NOMO-1 treated with DMSO at 0.1 percent for 48 hours (cell line): ENCODE results near the gene C10orf90.

Experiments
- DNase-seq: peaks from one replicate; lab custom pipeline; 2025; ENCODE audit not compliant: unreplicated experiment; lab: John Stamatoyannopoulos, UW

Gene C10orf90

DNA sequence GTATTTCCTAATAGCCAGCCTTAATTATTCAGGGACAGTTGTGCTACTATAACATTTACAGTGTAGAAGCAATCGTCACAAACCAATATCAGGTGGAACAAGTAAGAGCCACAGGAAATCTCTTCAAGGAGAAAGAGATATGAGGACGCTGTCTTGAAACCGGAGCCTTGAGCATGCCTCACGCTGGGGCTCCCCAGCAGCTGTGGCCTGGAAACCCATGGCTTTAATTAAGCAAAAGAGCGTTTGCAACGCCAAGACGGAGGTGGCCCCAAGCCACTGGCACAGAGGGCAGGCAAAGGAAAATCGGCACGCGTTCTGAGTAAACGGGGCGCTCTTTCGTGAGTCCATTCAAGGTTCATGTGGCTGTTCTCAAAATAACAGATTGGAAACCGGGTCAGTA, 84.4 kb downstream of the C10orf90 start:
- DNase-seq = no peak

DNA sequence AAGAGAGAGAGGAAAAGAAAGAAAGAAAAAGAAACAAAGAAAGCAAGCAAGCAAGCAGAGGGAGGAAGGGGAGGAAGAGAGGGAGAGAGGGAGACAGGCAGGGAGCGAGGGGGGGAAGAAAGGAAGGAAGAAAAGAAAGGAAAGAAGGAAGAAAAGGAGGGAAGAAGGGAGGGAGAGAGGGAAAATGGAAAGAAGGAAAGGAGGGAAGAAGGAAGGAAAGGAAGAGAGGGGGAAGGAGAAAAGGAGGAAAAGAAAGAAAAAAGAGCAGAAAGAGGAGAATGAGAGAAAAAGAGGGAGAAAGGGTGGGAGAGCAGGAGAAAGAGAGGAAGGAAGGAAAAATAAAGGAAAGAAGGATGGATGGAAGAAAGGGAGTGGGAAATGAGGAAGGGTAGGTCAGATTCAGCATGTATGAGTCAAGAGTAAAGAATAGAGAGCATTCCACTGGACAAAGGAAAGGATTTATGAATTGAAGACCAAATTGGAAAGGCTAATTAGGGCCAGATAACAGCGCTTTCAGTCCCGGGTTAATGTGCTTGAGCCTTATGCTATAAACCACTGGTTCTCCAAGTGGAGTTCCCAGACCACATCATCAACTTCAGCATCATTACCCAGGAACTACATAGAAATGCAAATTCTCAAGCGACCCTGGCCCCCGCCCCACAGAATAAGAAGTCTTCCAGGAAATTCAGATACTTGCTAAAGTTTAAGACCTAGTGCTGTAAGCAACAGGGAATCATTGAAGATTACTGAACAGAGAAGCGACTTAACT, 85.1 kb downstream of the C10orf90 start:
- no peak for DNase-seq

DNA sequence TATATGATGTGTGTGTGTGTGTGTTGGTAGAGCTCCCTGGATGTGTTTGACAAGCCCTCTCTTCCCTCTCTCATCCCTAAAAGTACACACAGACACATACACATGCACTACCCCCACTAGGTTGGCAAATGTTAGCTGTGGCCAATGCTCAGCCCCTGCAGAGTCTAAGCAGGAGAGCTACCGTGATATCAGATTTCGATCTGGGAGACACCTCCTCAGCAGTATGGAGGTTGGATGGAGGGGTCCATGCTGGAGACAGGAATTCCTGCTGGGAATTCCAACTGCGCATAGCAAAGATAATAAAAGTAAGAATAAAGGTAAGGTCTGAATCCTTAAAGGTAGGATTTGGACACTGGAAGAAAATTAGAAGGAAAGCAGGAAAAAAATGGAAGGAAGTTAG, 85.7 kb downstream of the C10orf90 start:
- no peak for DNase-seq

DNA sequence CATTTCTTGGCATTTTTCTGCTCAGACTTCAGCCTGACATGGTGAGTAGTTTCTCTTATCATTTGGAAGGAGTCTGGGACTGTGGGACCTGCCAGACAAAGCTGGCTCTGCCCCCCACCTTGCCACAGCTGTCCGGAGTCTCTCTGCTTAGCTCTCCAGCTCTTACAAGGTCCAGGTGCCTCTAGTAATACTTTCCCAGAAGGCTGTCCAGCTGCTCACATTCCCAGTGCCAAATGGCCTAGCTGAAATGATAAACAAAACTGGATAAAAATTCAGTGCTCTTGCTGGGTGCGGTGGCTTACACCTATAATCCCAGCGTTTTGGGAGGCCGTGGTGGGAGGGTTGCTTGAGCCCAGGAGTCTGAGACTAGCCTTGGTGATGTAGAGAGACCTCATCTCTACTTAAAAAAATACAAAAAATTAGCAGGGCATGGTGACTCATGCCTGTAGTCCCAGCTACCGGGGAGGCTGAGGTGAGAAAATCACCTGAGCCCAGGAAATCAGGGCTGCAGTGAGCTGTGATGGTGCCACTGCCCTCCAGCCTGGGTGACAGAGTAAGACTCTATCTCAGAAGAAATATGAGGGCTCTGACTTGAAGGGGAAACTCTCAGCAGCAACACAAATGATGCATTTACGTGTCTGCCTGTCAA, 86.8 kb downstream of the C10orf90 start:
- no peak for DNase-seq

DNA sequence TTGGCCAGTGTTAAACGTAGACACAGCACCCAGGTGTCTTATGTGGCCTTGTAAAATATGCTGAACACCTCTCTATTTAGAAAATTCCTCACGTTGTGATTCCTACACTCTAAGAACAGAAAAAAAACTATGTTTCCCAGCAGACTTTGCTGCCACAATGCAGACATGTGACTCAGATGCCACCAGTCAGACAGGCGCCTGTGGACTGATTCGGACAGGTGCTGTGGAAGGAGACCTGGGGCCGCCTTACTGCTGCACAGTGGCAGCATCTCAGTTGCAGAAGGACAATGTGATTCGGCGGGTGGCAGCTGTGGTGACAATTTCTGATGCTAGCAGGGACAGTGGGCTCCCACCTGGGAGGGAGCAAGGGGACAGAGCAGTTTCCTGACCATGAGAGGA, 88.8 kb downstream of the C10orf90 start:
- DNase-seq = no peak

DNA sequence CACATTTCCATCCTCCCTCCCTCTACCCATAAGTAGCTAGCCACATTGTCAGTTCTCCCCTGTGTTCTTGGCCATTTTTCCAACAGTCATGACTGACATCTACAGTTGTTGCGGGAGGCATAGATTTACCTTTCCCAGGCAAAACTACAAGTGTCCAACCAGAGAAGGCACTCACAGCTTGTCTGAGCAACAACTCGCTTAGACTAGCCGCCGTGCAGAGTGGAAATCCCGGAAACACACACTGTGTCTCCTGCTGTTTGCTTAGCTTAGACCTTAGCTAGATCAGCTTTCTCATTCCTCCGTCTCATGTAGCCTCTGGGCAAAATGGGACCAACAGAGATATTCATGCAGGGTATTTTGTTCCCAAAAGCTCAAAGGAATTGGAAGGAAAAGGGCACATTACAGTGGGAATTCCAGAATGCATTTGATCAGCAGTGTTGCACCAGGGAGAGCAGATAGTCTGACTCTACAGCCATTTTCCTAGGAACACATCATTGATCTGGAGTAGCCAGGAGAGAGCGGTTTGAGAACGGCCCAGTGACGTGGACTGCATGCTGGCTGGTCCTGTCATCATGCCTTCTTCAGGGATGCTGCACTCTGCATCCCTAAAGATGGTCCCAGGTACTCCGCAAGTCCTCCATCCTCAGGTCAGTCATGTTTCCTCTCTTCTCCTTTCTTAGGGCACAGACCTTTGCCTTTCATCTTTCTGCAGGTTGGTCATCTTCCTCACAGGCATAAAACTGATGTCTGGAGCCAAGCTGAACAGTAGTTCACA, 89.4 kb downstream of the C10orf90 start:
- DNase-seq = no peak

DNA sequence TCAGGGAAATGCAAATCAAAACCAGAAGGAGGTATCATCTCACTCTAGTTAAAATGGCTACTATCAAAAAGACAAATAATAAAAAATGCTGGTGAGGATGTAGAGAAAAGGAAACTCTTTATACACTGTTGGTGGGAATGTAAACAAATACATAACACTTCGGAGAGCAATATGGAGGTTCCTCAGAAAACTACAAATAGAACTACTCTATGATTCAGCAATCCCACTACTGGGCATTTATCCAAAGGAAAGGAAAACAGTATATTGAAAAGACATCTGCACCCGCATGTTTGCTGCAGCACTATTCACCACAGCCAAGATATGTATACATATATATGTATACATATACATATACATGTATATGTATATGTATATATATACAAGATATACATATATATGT, 94.2 kb downstream of the C10orf90 start:
- no peak for DNase-seq

DNA sequence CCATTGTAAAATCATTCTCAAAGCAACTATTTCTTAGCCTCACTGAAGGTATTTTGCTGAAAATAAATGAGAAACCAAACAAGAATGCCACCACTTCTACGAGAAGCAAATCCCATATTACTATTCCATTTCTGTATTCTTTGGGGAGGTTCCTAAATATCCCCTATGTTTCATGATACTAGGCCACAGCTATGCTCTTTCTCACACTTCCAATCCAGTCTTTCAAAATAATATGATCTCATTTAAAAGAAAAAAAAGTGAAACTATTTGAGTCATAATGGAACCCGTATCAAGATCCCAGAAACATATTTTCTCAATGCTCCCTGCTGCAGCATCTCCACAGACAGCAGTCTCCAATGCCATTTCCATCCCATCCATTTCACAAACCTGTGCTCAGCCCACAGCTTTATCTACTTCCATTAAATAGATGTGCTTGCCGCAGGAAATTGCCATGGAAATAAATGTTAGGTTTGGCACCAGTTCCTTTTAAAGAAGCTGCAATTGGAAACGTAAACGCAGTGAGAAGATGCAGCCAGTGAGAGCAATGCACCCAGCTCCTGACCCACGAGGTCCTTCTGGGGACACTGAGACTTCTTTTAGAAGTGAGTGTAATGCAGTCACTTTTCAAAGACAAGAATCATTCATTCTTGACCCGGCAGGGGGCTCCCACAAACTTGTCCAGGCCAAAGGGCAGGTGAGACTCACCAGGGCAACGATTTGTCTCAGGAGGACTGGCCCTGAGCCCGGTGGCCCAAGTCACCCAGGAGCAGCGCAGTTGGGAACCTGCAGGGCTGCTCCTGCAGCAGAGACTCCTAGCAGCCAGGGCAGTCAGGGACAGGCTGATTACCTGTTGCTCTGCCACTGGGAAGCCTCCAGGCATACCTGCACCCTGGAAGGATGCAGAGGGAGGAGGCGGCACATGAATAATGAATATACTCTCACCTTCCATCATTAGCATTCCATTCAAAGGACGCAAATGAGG, 99.6 kb downstream of the C10orf90 start:
- no peak for DNase-seq

DNA sequence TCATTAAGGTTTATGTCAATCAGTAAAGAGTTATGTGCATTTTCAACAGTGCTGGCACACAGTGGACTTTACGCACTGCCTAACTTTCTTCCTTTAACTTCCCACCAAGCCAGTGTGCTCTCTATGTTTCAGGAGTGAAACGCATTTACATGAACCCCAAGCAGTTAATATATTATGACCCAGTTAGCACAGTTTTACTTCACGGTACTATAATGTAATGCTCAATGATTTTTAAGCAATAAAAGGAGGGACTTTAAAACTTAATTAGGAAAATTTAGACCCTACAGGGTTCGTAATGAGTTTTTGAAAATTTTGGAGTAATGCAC, 100.3 kb downstream of the C10orf90 start:
- no peak for DNase-seq

DNA sequence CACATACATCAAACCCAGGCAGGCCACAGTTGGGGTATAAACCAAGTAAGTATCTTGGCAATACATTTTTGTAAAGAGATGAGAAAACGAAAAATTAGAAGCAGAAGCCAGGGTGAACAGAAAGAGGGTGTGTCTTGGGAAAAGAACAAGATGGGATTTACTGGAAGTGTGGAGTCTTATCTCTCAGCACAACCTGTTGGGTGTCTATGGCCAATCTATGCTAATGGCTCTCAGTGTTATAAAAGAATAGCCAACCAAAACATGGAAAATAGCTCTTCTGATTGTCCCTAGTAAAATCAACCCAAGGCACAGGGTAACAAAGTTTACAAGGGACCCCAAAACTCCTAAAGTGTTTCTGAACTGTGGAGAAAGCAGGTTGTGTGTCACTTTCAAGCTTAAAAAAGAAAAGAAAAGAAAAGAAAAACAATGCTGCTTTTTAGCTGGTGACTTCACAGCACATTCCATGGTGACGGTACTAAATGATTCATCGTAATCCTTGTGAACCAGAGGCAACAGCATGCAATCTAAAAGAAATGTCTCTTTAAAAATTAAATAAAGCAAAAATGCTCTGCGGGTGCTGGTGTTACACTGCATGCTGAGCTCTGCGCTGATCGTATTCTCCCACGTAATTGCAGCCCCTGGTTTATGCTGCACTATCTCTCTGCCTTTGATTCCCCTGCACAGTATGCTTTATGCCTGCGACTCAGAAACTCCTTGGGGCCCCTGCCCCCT, 100.8 kb downstream of the C10orf90 start:
- no peak for DNase-seq

DNA sequence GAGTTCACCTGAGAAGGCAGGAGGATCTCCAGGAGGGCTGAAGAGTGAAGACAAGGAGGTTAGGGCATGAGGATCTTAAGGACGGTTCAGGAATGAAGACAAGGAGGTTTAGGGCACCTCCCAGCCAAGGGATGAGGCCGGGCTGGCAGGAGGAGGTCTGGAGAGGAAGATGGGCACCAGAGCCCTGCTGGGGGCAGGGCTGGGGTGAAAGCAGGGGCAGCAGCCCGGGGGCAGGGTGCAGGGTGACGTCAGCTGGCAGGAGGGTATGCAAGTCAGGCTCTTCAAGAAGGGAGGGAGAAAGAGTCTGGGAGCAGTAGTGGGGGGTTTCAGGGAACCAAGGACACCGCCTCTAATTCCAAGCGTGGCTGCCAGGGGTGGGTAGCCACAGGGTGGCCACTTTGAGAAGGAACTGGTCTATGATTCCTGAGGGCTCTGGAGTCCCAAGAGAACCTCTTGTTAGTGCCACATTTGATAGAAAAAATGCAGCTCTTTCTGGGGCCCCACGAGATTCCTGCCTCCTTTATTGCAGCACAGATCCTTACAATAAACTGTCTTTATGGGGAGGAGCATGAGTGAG, 101.6 kb downstream of the C10orf90 start:
- DNase-seq = no peak

DNA sequence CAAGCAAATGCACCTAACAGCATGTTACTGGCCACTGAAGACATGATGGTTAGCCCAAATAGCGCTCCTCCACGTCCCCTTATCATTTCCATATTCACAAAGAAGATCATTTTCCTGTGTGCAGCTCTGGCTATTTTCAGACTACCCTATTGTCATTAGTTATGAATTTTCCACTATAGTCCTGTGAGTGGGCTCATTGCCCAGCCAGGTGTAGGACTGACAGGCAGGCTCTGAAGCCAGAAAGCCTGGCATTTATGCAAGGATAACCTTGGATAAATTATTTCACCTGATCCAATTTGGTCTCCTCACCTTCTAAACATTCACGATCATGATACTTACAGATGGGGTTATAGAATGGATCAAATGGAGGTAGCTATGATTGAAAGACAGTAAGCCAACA, 104.6 kb downstream of the C10orf90 start:
- DNase-seq = no peak

DNA sequence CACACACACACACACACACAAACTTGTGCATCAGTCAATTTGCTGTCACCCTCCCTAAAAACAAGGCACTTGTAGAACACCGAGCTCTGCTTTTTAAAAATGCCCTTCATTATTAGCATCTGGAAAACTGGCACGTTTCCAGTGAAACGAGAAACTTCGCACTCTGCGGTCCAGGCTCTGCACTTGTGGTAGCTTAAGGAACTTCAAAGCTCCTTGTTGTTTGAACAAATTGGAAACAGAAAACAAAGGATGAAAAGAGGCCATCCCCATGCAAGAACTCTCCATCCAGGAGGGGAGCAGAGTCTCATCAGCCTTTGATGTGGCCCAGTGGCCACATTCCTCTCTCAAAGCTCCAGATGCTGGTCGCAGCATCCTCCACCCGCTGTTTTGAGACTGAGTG, 105.1 kb downstream of the C10orf90 start:
- peak; percentile 1 for DNase-seq

DNA sequence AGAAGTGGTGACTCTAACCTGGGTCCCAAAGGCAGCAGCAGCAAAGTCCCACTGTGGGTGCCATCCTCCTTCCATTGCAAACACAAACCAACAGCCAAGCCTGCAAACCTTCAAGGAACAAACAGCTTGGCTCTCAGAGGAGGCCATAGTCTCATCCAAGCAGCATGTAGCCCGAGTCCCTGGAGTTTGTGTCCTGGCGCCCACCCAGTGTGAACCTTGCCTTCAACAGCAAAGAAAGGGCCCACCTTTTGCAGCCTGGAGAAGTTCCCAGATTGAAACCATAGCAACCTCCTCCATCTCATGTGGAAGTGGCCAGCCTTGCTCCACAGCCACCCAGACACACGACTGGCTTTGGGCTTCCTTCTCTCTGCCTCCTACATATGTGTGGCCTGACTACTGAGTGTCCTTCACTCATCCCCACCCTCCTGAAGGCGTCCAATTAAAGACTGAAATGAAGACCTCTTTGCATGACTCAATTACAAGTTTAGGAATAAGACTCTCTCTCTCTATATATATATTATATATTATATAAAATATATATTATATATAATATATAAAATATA, 106.1 kb downstream of the C10orf90 start:
- peak; percentile 12 for DNase-seq

DNA sequence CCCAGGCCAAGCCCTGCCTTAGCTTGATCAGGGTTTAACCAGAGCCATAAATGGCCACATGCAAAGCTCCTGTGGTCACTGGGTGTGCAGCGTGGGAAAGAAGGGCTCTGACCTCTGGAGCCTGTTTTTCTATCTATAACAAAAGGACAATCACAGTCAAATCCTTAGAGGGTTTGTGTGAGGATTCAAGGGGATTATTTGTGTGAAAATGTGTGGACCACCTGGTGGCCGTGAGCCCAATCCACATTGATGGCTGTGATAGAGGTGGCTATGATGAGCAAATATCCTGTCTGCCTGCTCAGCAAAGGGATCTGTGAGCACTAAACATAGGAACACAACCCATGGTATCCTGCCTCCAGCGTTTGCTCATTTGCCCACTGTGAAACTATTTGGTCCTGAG, 107.1 kb downstream of the C10orf90 start:
- DNase-seq = no peak

DNA sequence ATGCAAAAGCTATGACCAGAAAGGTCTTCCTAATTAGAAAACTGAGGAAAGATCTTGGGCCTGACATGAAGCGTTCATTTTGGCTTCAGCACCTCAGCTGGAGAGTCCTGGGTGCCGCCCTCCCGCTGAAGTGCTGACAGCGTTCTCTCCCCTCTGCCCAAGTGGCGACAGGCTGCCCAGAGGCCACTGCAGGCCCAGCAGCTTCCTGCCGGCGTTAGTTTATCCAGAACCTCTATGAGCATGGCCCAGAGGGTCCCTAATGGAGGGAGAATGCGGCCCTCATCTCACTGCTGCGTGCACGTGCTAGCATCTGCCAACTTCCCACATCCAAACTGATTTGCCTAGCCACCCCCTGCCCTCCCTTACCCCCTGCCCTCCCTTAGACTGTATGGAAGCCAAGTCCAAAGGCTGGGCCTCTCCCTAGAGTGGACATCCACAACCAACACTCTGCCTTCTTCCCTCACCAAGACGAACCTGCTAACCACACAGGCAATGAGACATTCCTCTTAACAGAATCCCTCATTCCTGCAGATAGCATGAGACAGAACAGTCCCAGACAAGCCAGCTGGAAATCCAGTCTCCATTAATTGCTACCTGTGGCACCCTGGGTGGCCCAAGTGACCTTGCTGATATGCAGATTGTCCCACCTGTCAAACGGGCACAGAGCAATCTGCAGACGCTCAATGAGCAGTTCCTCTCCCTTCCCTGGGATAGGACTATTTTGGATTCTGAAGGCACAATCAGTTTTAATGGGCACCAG, 108.4 kb downstream of the C10orf90 start:
- DNase-seq = no peak

DNA sequence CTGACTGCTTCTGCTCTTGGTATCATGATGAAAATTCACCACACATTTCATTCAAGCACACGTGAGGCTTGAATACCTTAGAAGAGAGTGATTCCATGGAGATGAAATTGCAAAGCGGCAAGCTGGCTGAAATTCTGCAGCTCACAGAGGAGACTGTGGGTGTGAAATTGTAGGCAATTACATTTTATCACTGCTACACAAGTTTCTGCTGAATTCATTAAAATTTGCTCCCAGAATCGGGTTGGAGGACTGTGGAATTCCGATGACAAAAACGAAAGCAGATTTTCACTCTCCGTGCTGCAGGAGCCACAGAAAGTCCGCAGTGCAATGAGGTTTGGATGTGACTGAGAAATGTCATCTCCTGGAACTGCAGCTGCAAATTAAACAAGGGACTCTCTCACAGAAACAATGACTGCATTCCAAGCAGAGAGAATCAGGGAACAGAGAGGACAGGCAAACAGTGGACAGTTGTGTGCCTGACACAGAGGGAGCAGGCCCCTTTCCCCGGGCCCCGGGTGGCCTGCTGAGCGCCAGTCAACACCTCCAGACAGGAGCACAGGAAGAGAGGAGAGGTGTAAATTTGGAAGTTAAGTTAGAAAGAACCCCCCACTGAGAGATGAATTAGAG, 109.1 kb downstream of the C10orf90 start:
- no peak for DNase-seq

DNA sequence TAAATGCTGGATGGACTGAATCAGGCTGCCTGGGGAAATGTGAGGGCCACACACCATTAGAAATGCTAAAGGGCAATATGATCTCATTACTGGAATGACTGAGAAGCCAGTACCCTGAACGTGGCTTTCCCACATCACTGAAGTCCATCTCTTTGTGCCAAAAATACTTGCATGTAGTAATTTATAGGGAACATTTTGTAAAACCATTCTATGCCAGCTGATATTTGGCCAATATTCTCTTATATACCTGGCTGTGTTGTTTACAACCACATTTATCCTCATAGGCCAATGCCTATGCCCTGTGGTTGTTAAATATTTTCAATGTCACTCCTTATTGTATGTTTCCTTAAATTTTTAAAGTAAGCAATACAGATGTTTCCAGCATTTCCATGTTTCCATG, 111.6 kb downstream of the C10orf90 start:
- DNase-seq = no peak

DNA sequence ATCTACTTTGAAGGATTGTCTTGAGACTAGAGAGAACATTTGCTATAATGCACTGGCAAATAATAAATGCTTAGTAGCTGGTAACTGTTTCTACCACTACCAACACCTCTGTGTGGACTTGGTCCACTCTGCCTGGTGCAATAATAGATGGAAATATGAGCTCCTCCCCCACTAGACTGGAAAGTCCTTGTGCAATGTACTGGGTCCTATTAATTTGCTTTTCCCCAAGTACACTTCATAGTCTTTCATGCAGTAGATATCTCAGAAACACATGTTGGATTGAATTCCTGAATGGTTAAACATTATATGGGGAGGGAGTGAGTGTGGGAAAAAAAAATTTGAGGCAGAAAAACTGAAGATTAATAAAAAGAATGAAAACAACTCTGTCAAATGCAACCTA, 119.3 kb downstream of the C10orf90 start:
- no peak for DNase-seq
